ENCODE measurements around the gene ST3GAL3. TPM values are rescaled to one million over a fixed set of nuclear protein-coding genes. Genes with fewer than 3 reads are reported as not detected.
A peak's percentile ranks its signal among the peaks of the same experiment; 100 is the strongest.
"Not testable (repeated sequence)": the region's sequence is repeated elsewhere in the genome, so short reads cannot be mapped to it uniquely, and the experiment has no call there.

ST3GAL3 gene
- total RNA-seq, 2 donors from 2014 or later: 13.8 to 35.0 TPM

DNA sequence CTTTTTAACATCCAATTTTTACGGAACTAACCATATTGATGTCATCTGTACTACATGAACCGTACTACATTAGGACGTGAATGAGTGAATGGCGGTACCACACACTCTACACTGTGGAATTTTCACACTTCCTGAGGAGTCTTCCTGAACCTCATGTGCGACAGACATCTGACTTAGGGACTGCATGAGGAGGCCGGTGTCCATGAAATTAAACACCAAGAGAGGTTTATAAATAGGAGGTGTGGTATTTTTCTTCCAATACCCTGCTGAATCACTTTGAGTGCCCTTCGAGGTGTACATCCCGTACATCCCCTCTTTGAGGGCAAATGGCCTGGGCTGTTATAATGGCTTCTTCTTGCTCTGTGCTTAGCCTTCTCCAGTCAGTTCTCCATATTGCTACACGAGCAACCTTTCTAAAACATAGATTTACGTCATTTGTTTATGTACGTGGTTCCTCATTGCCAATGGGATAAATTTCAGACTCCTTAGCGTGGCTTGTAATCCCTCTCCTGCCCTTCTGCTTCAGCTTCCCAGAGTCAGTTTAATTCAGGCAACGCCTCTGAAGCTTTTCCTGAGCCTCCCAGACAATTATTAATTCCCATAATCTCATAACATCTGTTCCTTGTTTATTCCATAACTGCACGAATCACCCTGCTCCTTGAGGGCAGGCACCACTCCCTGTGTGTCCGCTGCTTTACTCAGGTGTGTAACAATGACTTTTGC is 9.4 kb downstream of the ST3GAL3 start:
- intact Hi-C loops (cut with DNase I): no loop called here
- Histone ChIP-seq H3K36me3 (no peaks in the 10 kb centered on the region), H3K4me1 (replicated peaks) (no peaks in the 10 kb centered on the region), H3K27ac (peak overlapping the region in 1 of 2 donors; percentile 13), H3K4me3 (no peak overlapping the region), H3K27me3 (replicated peaks; ENCODE audit: insufficient read depth) (no peaks in the 10 kb centered on the region), H3K9me3 (no peaks in the 10 kb centered on the region)
- no peak for DNase-seq (ENCODE audit: low spot score)
- TF ChIP-seq POLR2AphosphoS5 (IDR thresholded peaks at IDR 0.05): no peak
- TF ChIP-seq POLR2A (IDR thresholded peaks at IDR 0.05): no peak
- 69% methylated on average over 15 of the region's 15 CpGs for WGBS

DNA sequence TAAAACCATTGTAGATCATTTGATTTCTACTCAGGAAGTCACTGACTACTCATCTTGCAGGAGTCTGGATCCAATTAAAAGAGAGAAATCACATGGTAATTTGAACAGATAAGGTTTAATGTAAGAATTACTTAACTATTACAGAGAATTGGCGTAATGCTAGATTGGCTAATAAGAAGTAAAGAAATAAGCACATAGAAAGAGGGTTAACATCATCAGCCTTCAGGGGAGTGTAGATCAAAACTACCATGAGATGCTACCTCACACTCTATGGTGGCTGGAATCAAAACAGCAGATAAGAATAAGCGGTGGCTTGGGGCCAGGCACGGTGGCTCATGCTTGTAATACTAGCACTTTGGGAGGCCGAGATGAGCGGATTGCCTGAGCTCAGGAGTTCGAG is 11.7 kb downstream of the ST3GAL3 start:
- no peak overlapping the region for H3K27ac ChIP-seq

DNA sequence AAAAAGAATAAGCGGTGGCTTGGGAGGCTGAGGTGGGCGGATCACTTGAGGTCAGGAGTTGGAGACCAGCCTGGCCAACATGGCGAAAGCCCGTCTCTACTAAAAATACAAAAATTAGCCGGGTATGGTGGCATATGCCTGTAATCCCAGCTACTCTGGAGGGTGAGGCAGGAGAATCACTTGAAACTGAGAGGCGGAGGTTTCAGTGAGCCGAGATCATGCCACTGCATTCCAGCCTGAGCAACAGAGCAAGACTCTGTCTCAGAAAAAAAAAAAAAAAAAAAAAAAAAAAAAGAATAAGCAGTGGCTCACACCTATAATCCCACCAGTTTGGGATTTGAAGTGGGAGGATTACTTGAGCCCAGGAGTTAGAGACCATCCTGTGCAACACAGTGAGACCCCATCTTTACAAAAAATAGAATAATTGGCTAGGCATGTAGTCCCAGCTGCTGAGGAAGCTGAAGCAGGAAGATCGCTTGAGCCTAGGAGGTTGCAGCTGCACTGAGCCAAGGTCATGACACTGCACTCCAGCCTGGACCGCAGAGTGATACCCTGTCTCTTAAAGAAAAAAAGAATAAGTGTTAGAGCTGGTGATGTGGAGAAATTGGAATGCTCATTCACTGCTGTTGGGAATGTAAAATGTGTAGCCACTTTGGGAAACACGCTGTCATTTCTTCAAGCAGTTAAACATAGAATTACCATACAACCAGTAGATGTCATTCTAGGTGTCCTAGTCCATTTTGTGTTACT is 12.5 kb downstream of the ST3GAL3 start:
- H3K27me3 ChIP-seq (replicated peaks; ENCODE audit: insufficient read depth); H3K4me1 ChIP-seq (replicated peaks); H3K9me3 ChIP-seq; intact Hi-C loops (cut with DNase I); H3K27ac ChIP-seq; H3K4me3 ChIP-seq; H3K36me3 ChIP-seq; DNase-seq (ENCODE audit: low spot score): not testable (repeated sequence)
- 91% methylated on average over 10 of the region's 10 CpGs for WGBS

More for the DNA sequence above, 11.7 kb downstream of the ST3GAL3 start:
- H3K36me3 ChIP-seq: no peaks in the 10 kb centered on the region
- TF ChIP-seq POLR2A (IDR thresholded peaks at IDR 0.05): no peak
- TF ChIP-seq, protein P1, sequence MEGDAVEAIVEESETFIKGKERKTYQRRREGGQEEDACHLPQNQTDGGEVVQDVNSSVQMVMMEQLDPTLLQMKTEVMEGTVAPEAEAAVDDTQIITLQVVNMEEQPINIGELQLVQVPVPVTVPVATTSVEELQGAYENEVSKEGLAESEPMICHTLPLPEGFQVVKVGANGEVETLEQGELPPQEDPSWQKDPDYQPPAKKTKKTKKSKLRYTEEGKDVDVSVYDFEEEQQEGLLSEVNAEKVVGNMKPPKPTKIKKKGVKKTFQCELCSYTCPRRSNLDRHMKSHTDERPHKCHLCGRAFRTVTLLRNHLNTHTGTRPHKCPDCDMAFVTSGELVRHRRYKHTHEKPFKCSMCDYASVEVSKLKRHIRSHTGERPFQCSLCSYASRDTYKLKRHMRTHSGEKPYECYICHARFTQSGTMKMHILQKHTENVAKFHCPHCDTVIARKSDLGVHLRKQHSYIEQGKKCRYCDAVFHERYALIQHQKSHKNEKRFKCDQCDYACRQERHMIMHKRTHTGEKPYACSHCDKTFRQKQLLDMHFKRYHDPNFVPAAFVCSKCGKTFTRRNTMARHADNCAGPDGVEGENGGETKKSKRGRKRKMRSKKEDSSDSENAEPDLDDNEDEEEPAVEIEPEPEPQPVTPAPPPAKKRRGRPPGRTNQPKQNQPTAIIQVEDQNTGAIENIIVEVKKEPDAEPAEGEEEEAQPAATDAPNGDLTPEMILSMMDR (IDR thresholded peaks at IDR 0.05): no peak
- no peak for TF ChIP-seq POLR2AphosphoS5 (IDR thresholded peaks at IDR 0.05)
- no peaks in the 10 kb centered on the region for H3K27me3 ChIP-seq (replicated peaks; ENCODE audit: insufficient read depth)
- no peaks in the 10 kb centered on the region for H3K9me3 ChIP-seq
- H3K4me3 ChIP-seq: no peak overlapping the region
- DNase-seq (ENCODE audit: low spot score): no peak
- H3K4me1 ChIP-seq (replicated peaks): no peaks in the 10 kb centered on the region
- intact Hi-C loops (cut with DNase I): no loop called here
- 92% methylated on average over 6 of the region's 6 CpGs for WGBS

DNA sequence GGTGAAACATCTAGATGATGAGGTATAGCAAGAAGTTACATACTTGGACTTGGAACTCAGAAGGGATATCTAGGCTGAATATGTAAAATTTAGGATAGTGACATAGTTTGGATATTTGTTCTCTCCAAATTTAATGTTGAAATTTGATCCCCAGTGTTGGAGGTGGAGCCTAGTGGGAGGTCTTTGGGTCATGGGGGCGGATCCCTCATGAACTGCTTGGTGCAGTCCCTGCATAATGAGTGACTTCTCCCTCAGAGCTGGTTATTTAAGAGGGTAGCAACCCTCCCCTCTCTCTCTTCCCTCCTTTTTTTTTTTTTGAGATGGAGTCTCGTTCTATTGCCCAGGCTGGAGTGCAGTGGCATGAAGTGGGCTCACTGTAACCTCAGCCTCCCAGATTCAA is 15.5 kb downstream of the ST3GAL3 start:
- Histone ChIP-seq H3K4me1 (replicated peaks) (no peaks in the 10 kb centered on the region), H3K4me3 (no peak overlapping the region), H3K27me3 (replicated peaks; ENCODE audit: insufficient read depth) (no peaks in the 10 kb centered on the region), H3K27ac (no peak overlapping the region), H3K36me3 (no peaks in the 10 kb centered on the region), H3K9me3 (no peaks in the 10 kb centered on the region)
- TF ChIP-seq POLR2AphosphoS5 (IDR thresholded peaks at IDR 0.05) (no peak), POLR2A (IDR thresholded peaks at IDR 0.05) (no peak)
- WGBS: 100% methylated on average over 2 of the region's 2 CpGs
- DNase-seq (ENCODE audit: low spot score): no peak
- intact Hi-C loops (cut with DNase I): no loop called here

DNA sequence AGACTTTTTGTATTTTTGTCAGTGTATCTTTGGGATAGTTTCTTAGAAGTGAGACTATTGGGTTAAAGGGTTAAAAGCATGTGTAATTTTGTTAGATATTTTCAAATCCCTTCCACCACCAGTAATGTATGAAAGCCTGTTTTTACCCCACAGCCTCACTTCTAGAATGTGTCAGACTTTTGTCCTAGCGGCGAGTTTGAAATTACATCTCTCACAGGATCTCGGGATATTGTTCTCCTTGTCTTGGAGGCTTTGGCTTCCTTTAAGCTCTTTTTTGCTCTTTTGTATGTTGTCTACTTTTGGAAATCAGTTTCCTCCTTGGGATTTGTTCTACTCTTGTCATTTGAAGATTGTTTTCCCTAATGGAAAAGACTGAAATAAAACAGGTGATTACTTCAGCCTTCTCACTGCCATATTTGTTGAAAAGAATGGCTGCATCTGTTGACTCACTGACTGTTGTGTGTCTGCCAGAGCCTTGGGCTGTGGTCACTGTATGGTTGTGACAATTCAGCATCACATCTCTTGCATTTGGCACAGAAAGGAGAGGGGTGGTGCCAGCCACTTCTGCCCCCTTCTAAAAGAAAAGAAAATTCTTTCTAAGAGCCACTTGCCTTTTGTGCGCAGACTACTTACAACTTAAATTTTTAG is 22.6 kb downstream of the ST3GAL3 start:
- H3K27ac ChIP-seq: no peak overlapping the region
- no peak for DNase-seq (ENCODE audit: low spot score)
- no peak overlapping the region for H3K4me3 ChIP-seq
- H3K4me1 ChIP-seq (replicated peaks): no peaks in the 10 kb centered on the region
- no peaks in the 10 kb centered on the region for H3K9me3 ChIP-seq
- no peaks in the 10 kb centered on the region for H3K36me3 ChIP-seq
- WGBS: 92% methylated on average over 4 of the region's 4 CpGs
- intact Hi-C loops (cut with DNase I): no loop called here
- TF ChIP-seq, protein P1 (IDR thresholded peaks at IDR 0.05): no peak
- TF ChIP-seq POLR2A (IDR thresholded peaks at IDR 0.05): no peak
- no peak for TF ChIP-seq POLR2AphosphoS5 (IDR thresholded peaks at IDR 0.05)
- no peaks in the 10 kb centered on the region for H3K27me3 ChIP-seq (replicated peaks; ENCODE audit: insufficient read depth)

DNA sequence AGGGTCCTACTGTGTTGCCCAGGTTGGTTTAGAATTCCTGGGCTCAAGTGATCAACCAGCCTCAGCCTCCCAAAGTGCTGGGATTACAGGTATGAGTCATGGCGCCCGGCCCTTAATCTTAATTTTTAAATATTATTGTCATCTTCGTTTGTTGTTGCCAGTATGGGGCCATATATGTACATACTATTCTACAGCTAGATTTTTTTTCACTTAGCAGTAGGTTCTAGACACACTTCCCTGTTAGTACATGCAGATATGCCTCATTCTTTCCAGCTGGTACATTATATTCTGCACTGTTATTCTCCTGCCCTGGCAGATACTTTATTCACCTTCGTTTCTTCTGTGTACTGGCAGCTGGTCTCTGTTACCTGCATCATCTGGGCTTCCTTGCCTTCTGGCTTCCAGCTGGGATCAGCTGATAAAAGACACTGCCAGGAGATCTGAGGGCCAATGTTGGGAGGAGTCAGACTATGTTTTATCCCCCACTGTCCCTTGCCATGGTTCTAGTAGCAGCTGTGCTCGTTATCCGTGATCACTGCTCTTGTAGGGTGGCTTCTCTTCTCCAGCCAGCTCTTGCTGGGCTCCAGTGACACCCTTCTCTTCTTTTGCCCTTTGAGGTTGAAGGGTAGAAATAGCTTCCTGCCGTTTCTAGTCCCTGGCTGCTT is 24.7 kb downstream of the ST3GAL3 start:
- DNase-seq (ENCODE audit: low spot score): no peak
- Histone ChIP-seq H3K27ac (no peak overlapping the region), H3K36me3 (no peaks in the 10 kb centered on the region), H3K4me3 (no peak overlapping the region), H3K4me1 (replicated peaks) (no peaks in the 10 kb centered on the region), H3K9me3 (no peaks in the 10 kb centered on the region), H3K27me3 (replicated peaks; ENCODE audit: insufficient read depth) (no peaks in the 10 kb centered on the region)
- intact Hi-C loops (cut with DNase I): no loop called here
- no peak for TF ChIP-seq POLR2A (IDR thresholded peaks at IDR 0.05)
- WGBS: 63% methylated on average over 7 of the region's 7 CpGs

All from prostate gland (tissue), 2 donors.